HTERT RPE-1 (cell line): Measurements from ENCODE around the gene HRH4.

Experiments used
- in situ Hi-C: fragments of 300-500 bp; cut with MboI; formaldehyde crosslinking; loops from 4 replicates; pipeline ENCODE4 v1.14.3; 2020; ENCODE audit warnings: low sequenced_read_pairs

The HRH4 gene

GRCh38 chr18:24460388-24460787 lies at the start of gene HRH4:
TSS of gene HRH4 (plus strand) at chr18:24460637. CDS start at chr18:24460729, 92 bp downstream.
- in situ Hi-C loops = no loop called here

- in situ Hi-C loops = no loop called here
These were observed 47.3 kb upstream of the HRH4 start for GRCh38 chr18:24413148-24413547.

- in situ Hi-C loops = no loop called here
These were observed 46.0 kb upstream of the HRH4 start for GRCh38 chr18:24414349-24415003.

- in situ Hi-C loops = no loop called here
These were observed 43.0 kb upstream of the HRH4 start for GRCh38 chr18:24417480-24417879.

- in situ Hi-C loops = no loop called here
These were observed 39.9 kb upstream of the HRH4 start for GRCh38 chr18:24420551-24420950.

GRCh38 chr18:24421831-24422230 lies 38.6 kb upstream of the HRH4 start:
- in situ Hi-C loops = no loop called here

- in situ Hi-C loops = no loop called here
These were observed 34.4 kb upstream of the HRH4 start for GRCh38 chr18:24426073-24426397.

GRCh38 chr18:24426398-24427294 lies 33.8 kb upstream of the HRH4 start, which contains the start of gene IMPACT:
TSS of gene IMPACT (plus strand) at chr18:24426670. CDS start at chr18:24426757, 87 bp downstream.
- in situ Hi-C loops = no loop called here

GRCh38 chr18:24427484-24427883 lies 33.0 kb upstream of the HRH4 start:
- in situ Hi-C loops = no loop called here

- in situ Hi-C loops = no loop called here
These were observed 31.7 kb upstream of the HRH4 start for GRCh38 chr18:24428709-24429108.

- in situ Hi-C loops = no loop called here
These were observed 31.2 kb upstream of the HRH4 start for GRCh38 chr18:24429188-24429587.

GRCh38 chr18:24432618-24433017 lies 27.8 kb upstream of the HRH4 start:
- in situ Hi-C loops = no loop called here

- in situ Hi-C loops = no loop called here
These were observed 23.5 kb upstream of the HRH4 start for GRCh38 chr18:24436939-24437338.

GRCh38 chr18:24443870-24444269 lies 16.6 kb upstream of the HRH4 start:
- in situ Hi-C loops = no loop called here

GRCh38 chr18:24446453-24446852 lies 14.0 kb upstream of the HRH4 start:
- in situ Hi-C loops = no loop called here

- in situ Hi-C loops = no loop called here
These were observed 13.4 kb upstream of the HRH4 start for GRCh38 chr18:24446953-24447538.

GRCh38 chr18:24447961-24448360 lies 12.5 kb upstream of the HRH4 start:
- in situ Hi-C loops = no loop called here

- in situ Hi-C loops = no loop called here
These were observed 3.9 kb upstream of the HRH4 start for GRCh38 chr18:24456549-24456948.

- in situ Hi-C loops = no loop called here
These were observed 665 bp upstream of the HRH4 start for GRCh38 chr18:24459772-24460171.

- in situ Hi-C loops = no loop called here
These were observed 1.6 kb downstream of the HRH4 start for GRCh38 chr18:24461996-24462395.

GRCh38 chr18:24462838-24463775 lies 2.7 kb downstream of the HRH4 start:
- in situ Hi-C loops = no loop called here
